GM10248 (cell line): Measurements from ENCODE around the gene PTPN2.
A peak's percentile ranks its signal among the peaks of the same experiment; 100 is the strongest.

Source experiments
- CTCF ChIA-PET: fragments of 300-600 bp; sonication (Branson Sonifier 250); formaldehyde crosslinking; extraction: SDS; loops from one replicate; lab custom pipeline; 2021; ENCODE audit warnings: antibody characterized with exemption; lab: Yijun Ruan, JAX
- POLR2A ChIA-PET: fragments of 350-650 bp; sonication (Branson Sonifier 250); formaldehyde crosslinking; extraction: SDS; loops from one replicate; lab custom pipeline; 2020; ENCODE audit warnings: antibody characterized with exemption; lab: Yijun Ruan, JAX
- DNase-seq: peaks from one replicate; pipeline ENCODE4 v3.0.0; 2012; ENCODE audit errors: extremely low spot score
- TF ChIP-seq, protein P1 (sequence below): IDR thresholded peaks from 2 replicates; pipeline ENCODE4 v1.5.1; 2012; ENCODE audit warnings: mild to moderate bottlenecking, low read depth; ENCODE audit errors: extremely low read depth, missing control alignments, control extremely low read depth

The PTPN2 gene

GRCh38 chr18:12821408-12821807 lies 62.6 kb downstream of the PTPN2 start:
- ChIA-PET POLR2A (interaction anchor here (0.5 kb wide), 1 partner anchor 62 kb away, joined by 3 read pairs; no protein-coding TSS in a partner anchor), CTCF (interaction anchor here (1.3 kb wide), 1 partner anchor 10 kb away, joined by 4 read pairs; no protein-coding TSS in a partner anchor)
- TF ChIP-seq, protein P1, sequence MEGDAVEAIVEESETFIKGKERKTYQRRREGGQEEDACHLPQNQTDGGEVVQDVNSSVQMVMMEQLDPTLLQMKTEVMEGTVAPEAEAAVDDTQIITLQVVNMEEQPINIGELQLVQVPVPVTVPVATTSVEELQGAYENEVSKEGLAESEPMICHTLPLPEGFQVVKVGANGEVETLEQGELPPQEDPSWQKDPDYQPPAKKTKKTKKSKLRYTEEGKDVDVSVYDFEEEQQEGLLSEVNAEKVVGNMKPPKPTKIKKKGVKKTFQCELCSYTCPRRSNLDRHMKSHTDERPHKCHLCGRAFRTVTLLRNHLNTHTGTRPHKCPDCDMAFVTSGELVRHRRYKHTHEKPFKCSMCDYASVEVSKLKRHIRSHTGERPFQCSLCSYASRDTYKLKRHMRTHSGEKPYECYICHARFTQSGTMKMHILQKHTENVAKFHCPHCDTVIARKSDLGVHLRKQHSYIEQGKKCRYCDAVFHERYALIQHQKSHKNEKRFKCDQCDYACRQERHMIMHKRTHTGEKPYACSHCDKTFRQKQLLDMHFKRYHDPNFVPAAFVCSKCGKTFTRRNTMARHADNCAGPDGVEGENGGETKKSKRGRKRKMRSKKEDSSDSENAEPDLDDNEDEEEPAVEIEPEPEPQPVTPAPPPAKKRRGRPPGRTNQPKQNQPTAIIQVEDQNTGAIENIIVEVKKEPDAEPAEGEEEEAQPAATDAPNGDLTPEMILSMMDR, result no peak
- DNase-seq, result no peak

DNA sequence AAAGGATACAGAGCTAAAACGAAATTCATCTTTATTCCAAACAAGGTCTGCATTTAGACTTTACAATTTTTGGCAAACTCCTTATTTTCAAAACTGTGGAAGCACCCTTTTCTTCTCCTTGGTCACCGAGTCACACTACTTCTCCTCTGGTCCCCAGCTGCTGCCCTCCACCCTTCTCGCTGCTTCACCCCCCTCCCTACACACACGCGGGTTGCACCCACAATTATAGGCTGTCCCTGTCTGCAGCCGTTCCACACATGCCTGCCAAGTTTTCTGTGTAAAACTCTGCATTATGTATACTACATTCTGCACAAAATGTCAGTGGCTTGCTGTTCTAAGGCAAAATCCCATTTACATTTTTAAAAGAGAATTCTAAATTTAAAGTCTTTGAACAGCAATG lies 63.5 kb downstream of the PTPN2 start:
- TF ChIP-seq, protein P1, result no peak
- POLR2A ChIA-PET, result no interaction called here
- DNase-seq, result no peak
- CTCF ChIA-PET, result interaction anchor here (1.1 to 1.3 kb wide), 2 partner anchors 9 to 76 kb away, joined by 3 to 4 read pairs; no protein-coding TSS in a partner anchor

DNA sequence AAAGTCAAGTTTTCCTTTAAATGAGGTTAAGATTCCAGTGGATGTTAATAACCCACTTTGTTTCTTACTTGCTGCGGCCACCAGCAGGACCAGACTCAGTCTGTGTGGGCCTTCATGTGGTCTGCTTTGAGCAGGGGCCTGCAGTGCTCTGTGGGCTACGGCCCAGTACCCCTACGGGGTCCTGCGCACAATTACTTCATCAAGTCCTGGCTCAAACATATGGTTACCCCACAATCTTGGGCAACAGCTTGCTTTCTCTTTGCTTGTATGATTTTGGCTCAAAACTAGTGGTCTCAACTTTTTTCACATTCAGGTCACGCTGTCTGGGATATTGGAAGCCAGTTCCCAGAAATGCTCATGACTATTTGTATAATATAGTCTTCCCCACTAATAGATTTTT lies 64.2 kb downstream of the PTPN2 start:
- ChIA-PET CTCF (interaction anchor here (1.1 kb wide), 1 partner anchor 75 kb away, joined by 3 read pairs; no protein-coding TSS in a partner anchor), POLR2A (no interaction called here)
- DNase-seq, result no peak

DNA sequence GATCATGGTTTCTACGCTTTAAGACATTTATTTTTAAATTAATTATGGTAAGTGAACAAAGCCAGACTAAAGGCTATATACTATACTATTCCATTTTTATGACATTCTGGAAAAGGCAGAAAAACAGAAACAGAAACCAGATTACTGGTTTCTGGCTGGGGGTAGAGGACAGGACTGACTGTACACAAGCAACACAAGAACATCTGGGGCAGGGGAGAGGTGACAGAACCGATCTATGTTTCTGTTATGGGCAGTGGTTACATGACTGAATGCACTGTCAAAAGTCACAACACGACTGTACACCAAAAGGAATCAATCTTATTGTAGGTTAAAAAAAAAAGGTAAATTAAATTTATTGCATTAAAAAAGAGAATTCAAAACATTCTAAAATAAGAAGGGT lies 64.7 kb downstream of the PTPN2 start:
- peak; percentile 52 for DNase-seq
- ChIA-PET POLR2A (no interaction called here), CTCF (no interaction called here)
- TF ChIP-seq, protein P1, result no peak

More for the DNA sequence above, 64.2 kb downstream of the PTPN2 start:
- TF ChIP-seq, protein P1, result no peak

DNA sequence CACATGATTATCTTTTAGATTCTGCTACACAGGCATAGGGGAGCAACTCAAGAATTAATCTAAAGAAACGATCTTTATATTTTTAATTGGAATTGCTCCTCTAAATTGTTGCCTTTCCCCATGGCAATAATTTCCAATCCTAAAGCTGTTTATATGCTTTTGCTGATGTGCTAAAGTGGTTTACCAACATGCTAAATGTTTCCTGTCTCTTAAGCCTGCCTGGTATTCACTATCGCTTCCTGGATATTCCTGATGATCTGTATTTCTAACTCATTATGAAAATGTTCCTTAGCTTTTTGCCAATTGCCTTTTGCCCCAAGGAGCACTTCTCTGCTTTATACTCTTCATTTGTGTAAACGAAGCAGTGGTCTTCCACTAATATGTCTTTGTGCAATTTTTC lies 65.8 kb downstream of the PTPN2 start:
- POLR2A ChIA-PET, result no interaction called here
- TF ChIP-seq, protein P1, result no peak
- no peak for DNase-seq
- CTCF ChIA-PET, result no interaction called here

DNA sequence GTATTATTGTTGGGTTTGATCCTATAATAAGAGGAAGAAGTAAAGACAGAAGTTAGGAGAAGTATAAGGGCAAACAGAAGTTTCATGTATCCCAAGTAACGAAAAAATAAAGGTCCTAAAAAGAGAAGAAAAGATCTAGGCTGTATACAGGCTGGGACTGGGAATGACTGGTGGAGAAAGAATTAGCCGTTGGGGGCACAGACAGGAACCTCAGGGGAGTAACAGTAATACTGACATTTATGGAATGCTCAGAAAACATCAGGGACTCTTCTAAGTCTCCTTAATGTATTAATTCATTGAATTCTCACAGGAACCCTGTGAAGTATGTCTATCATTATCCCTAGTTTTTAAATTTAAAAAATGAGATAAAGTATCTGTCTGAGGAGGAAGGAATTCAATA lies 67.6 kb downstream of the PTPN2 start:
- TF ChIP-seq, protein P1, result no peak
- no peak for DNase-seq
- POLR2A ChIA-PET, result no interaction called here
- CTCF ChIA-PET, result interaction anchor here (1.0 to 1.7 kb wide), 3 partner anchors 9 to 78 kb away, joined by 4 read pairs; no protein-coding TSS in a partner anchor
